HUES6 (cell line): Measurements from ENCODE around the gene CTIF.

Source experiments
- H3K27ac ChIP-seq: 2 replicates; pipeline ENCODE4 v1.7.0; 2013; ENCODE audit warnings: low read depth, mild to moderate bottlenecking, low read length, inconsistent platforms
- H3K27me3 ChIP-seq: 2 replicates; pipeline ENCODE4 v1.6.1; 2013; ENCODE audit warnings: low read length; ENCODE audit not compliant: control insufficient read depth, insufficient read depth
- H3K36me3 ChIP-seq: 2 replicates; pipeline ENCODE4 v1.6.1; 2013; ENCODE audit warnings: low read length; ENCODE audit not compliant: control insufficient read depth, insufficient read depth
- H3K4me1 ChIP-seq: 2 replicates; pipeline ENCODE4 v1.6.1; 2013; ENCODE audit warnings: low read length; ENCODE audit not compliant: control insufficient read depth, insufficient read depth
- H3K4me3 ChIP-seq: 2 replicates; pipeline ENCODE4 v1.5.1; 2013; ENCODE audit warnings: low read depth, low read length
- H3K9ac ChIP-seq: one replicate; pipeline ENCODE4 v1.6.1; 2013; ENCODE audit warnings: mild to moderate bottlenecking, low read length
- H3K9me3 ChIP-seq: 2 replicates; pipeline ENCODE4 v1.6.1; 2013; ENCODE audit warnings: low read depth, low read length; ENCODE audit not compliant: control insufficient read depth, insufficient read depth

CTIF gene

DNA sequence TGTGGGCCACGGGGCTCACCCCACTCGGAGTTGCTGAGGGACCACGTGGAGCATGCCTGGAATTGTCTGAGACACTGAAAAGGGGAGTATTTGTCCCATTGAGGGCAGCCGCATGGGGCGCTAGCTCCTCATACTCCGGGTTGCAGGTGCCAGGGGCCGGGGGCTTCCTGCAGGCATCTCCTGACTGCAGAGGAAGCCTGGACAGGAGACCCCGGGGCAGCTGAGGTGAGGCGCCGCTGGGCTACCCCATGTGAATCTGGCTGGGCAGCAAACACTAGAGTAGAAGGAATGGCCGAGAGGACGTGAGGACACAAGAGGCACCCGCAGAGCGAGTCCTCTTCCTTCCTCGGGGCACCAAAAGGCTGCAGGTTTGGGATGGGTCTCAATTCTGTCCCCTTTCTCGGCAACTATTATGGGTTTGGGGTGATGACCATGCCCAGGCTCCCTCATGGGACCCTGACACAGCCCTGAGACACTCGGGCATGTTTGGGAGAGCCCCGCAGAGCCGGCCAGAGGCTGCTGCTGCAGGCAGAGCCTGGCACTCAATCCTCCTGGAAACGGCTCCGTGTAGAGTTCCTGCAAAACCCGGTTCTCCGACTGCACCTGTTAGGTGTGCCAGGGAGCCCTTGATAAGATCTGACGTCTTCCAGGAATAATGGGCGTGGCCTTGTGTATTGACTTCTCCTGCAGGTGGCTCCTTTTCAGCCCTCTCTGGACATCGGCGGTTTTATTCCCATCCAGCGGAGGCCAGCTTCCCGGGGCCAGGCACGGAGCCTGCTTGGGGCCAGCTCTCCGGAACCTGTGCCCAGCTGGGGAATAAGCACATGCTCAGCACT, 77.0 kb downstream of the CTIF start:
- Histone ChIP-seq H3K9ac (no peak overlapping the region), H3K9me3 (no peaks in the 10 kb centered on the region), H3K27ac (no peak overlapping the region), H3K4me3 (no peak overlapping the region), H3K4me1 (peaks cover 12% of the 10 kb centered on the region), H3K36me3 (no peaks in the 10 kb centered on the region), H3K27me3 (no peaks in the 10 kb centered on the region)

DNA sequence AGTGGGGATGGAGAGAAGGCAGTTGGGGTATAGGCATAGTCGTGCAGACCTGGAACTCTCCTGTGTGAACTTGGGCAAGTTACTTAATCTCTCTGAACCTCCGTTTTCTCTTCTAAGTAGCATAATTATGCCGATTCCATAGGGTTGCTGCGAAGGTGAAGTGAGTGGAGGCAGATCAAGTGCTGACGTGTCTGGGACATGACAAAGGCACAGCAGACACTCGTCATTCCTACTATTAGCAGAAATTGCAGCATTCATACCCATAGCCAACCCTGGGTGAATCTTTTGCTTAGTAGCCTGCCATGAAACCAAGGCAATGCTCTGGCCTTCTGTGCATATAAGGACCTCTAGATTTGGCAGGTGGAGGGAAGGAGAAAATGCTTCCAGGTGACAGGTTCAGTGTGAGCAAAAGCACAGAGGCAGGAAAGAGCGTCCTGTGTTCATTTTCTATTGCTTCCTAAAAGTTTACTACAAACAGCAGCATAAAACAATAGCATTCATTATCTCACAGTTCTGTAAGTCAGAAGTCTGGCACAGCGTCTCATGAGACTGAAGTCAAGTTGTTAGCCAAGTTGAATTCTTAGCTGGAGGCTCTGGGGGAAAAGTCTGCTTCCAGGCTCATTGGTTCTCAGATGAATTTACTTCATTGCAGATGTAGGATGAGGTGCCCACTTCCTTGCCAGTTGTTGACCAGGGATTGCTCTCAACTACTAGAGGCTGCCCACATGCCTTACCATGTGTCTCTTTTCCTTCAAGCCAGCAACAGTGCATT, 77.8 kb downstream of the CTIF start:
- Histone ChIP-seq H3K4me3 (no peak overlapping the region), H3K27ac (no peak overlapping the region), H3K36me3 (no peaks in the 10 kb centered on the region; the same call in 1 of the 2 replicates), H3K9ac (no peak overlapping the region), H3K4me1 (peaks cover 12% of the 10 kb centered on the region), H3K9me3 (no peaks in the 10 kb centered on the region), H3K27me3 (no peaks in the 10 kb centered on the region)

DNA sequence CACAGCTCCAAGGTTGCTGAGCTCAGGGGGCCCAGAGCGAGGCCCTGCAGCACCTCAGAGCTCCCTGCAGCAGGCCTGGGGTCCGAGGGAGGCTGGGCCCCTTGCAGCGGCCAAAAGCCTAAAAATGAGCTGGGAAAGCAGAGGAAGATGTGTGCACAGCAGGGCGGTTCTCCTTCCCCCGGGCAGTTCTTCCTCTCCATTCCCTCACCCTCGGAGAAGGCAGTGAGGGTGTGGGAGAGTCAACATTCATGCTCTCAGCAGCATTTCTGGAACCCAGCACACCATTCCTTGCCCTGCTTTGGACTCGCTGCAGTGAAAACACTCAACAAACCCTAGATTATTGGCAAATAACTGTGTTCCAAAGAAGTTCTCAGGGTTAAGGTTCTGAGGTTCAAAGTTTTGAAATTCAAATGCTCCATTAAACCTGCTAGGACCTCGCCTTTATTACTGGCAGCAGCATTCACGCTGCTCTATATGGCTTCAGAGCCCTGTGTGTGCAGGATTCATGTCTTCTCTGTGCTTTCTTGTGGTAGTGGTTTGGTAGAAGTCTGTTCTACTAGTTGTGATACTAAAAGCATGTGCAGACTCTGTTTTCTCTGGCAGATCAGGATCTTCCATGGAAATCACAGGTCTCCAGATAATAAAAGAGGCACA, 79.1 kb downstream of the CTIF start:
- Histone ChIP-seq H3K36me3 (no peaks in the 10 kb centered on the region; the same call in 1 of the 2 replicates), H3K27ac (no peak overlapping the region), H3K9me3 (no peaks in the 10 kb centered on the region), H3K4me3 (no peak overlapping the region), H3K9ac (no peak overlapping the region), H3K27me3 (no peaks in the 10 kb centered on the region), H3K4me1 (peaks cover 10% of the 10 kb centered on the region)

DNA sequence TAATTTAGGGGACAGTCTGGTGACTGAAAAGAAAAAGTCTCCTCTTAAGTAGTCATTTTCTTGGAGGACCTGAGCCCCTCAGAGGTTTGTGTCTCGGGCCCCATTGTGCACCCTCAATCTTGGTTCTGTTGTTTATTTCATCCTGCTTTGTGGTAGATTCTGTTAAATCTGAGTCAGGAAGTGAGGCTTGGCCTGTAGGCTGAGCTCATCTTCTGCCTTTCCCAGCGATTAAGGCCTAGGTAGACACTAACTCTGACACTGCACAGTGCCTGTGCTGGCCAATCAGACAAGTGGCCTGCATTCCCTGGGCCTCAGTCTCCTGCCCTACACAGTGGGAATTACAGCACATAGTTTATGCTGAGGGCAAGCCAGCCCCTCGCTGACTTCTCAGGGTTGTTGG, 80.2 kb downstream of the CTIF start:
- Histone ChIP-seq H3K27me3 (no peaks in the 10 kb centered on the region), H3K4me3 (no peak overlapping the region), H3K9ac (no peak overlapping the region), H3K4me1 (no peaks in the 10 kb centered on the region; the same call in 1 of the 2 replicates), H3K9me3 (no peaks in the 10 kb centered on the region), H3K27ac (no peak overlapping the region), H3K36me3 (no peaks in the 10 kb centered on the region; the same call in 1 of the 2 replicates)

DNA sequence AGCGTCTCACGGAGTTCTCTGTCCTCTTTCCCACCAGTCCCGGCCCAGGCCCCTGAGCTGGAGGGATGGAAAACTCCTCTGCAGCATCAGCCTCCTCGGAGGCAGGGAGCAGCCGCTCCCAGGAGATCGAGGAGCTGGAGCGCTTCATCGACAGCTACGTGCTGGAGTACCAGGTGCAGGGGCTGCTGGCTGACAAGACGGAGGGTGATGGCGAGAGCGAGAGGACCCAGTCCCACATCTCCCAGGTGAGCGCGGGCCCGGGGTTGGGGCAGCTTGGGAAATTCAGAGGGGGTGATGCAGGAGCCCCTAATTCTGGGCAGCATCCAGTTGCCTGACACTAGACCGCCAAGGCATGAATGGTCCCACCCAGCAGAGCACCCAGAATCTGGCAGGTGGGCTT, 80.7 kb downstream of the CTIF start:
- no peak overlapping the region for H3K4me3 ChIP-seq
- H3K27me3 ChIP-seq, result no peaks in the 10 kb centered on the region

DNA sequence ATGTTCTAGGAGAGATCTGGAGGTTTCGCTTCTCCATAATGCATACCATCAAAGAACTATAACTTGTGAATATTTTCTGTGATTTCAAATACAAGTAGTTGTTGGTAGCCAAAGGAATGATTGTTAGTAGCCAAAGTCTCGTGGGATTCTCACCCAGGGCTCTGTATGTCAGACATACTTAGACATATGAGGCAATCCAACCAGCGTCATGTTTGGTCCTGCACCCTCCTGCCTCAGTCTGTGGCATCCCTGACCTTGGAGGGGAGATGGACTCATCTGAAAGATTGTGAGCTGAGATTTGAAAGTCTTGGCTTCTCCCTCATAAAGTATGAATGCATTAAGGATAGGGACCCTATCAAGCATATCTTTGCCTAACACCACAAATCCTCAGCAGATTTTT, 81.2 kb downstream of the CTIF start:
- no peak overlapping the region for H3K9ac ChIP-seq
- H3K27me3 ChIP-seq, result no peaks in the 10 kb centered on the region
- H3K4me3 ChIP-seq, result no peak overlapping the region
- H3K4me1 ChIP-seq, result no peaks in the 10 kb centered on the region; the same call in 1 of the 2 replicates
- no peaks in the 10 kb centered on the region for H3K9me3 ChIP-seq
- no peaks in the 10 kb centered on the region; the same call in 1 of the 2 replicates for H3K36me3 ChIP-seq
- H3K27ac ChIP-seq, result no peak overlapping the region

More for the DNA sequence above, 80.7 kb downstream of the CTIF start:
- Histone ChIP-seq H3K9me3 (no peaks in the 10 kb centered on the region), H3K4me1 (no peaks in the 10 kb centered on the region; the same call in 1 of the 2 replicates), H3K36me3 (no peaks in the 10 kb centered on the region; the same call in 1 of the 2 replicates), H3K27ac (no peak overlapping the region), H3K9ac (no peak overlapping the region)

DNA sequence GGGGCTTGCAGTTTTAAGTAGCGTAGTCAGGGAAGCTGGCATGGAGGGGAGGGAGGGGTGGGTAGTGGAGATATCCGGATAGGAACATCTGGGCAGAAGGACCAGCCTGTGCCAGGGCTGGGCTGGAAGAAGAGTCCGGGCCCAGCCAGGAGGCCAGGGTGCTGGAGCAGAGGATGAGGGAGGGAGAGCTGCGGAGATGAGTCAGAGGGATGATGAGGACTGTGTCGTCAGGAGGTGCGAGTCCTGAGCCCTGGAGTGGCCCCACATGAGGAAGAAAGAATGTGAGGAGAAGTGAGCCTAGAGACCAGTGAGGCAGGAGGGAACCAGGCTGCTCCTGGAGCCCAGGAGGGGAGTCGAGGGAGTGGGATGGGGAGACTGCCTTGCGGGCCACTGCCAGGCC, 82.4 kb downstream of the CTIF start:
- Histone ChIP-seq H3K27ac (no peak overlapping the region), H3K36me3 (no peaks in the 10 kb centered on the region; the same call in 1 of the 2 replicates), H3K9me3 (no peaks in the 10 kb centered on the region), H3K27me3 (no peaks in the 10 kb centered on the region), H3K4me3 (no peak overlapping the region), H3K9ac (no peak overlapping the region), H3K4me1 (no peaks in the 10 kb centered on the region; the same call in 1 of the 2 replicates)

DNA sequence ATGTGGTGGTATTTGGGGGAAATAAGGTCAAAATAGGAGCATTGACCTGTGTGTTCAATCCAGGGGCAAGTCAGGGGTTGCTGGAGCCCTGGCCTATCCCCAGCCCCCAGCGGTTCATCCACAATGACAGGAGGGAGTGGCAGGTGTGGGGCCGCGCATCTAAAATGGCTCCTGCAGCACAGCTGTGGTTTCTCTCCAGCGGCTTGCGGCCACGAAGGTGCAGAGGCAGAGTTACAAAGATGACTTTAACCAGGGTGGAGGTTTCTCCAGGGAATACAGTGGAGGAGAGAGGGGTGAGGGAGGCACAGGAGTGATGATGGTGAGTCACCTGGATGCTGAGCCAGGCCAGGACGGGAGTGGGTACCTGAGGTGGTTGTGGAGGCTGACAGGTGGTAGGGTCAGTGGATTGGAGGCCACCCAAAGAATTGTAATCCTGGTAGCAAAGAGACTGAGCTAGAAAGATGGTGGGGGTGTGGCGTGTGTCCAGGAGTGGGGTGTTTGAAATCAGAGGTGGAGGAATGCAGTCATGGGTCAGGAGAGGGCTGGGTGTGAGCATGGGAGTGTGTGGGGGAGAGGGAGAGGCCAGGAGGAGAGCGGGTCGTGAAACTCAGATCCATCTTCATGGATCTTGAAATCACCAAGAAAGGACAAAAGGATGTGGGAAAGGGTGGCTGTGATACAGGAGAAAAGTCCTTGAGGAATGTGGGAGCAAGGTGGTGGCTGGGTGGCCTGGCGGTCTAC, 83.2 kb downstream of the CTIF start:
- H3K4me1 ChIP-seq, result no peaks in the 10 kb centered on the region; the same call in 1 of the 2 replicates

DNA sequence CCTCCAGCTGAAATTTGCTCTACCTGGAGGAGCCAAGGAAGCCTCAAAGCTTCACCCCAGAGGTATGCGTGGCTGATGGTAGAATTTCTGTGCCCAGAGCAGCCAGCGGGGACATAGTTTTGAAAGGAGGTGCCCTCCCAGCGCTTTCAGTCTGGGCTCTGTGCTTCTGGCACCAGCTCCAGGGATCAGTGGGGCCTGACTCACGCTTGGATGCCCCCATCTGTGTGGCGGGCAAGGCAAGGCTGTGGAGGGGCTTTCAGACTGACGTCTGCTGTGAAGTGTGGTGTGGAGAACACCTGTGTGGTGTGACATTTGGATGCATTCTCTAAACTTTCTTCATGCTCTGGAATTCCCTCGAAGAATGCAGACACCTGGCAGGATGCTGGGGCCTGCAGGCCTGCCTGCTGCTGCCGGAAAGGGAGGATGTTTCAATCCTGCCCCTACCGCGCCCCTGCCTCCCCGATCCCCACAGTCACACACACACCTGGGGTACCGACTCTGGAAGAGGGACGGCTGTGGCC, 84.1 kb downstream of the CTIF start:
- no peaks in the 10 kb centered on the region for H3K9me3 ChIP-seq
- no peak overlapping the region for H3K4me3 ChIP-seq
- H3K4me1 ChIP-seq, result no peaks in the 10 kb centered on the region; the same call in 1 of the 2 replicates
- no peak overlapping the region for H3K27ac ChIP-seq
- H3K36me3 ChIP-seq, result no peaks in the 10 kb centered on the region; the same call in 1 of the 2 replicates
- no peaks in the 10 kb centered on the region for H3K27me3 ChIP-seq
- H3K9ac ChIP-seq, result no peak overlapping the region

More for the DNA sequence above, 83.2 kb downstream of the CTIF start:
- Histone ChIP-seq H3K9ac (no peak overlapping the region), H3K9me3 (no peaks in the 10 kb centered on the region), H3K36me3 (no peaks in the 10 kb centered on the region; the same call in 1 of the 2 replicates), H3K27ac (no peak overlapping the region), H3K4me3 (no peak overlapping the region), H3K27me3 (no peaks in the 10 kb centered on the region)
